HepG2 (cell line): ENCODE data around the gene RAC3. TPM values are rescaled to one million over a fixed set of nuclear protein-coding genes. Genes with fewer than 3 reads are reported as not detected.
A peak's percentile ranks its signal among the peaks of the same experiment; 100 is the strongest.

Experiments used
- ATF5 ChIP-seq: sonication (generic); formaldehyde crosslinking; IDR thresholded peaks from 2 replicates; pipeline ENCODE4 v1.4.0; 2020; ENCODE audit warnings: mild to moderate bottlenecking, low read depth, missing genetic modification reagents
- EHMT2 ChIP-seq: fragments of 200-600 bp; sonication (generic); IDR thresholded peaks from 2 replicates; pipeline ENCODE4 v1.7.0; 2017; ENCODE audit warnings: antibody characterized with exemption, low read depth, low read length, borderline replicate concordance
- GTF2F1 ChIP-seq: fragments of 150-350 bp; IDR thresholded peaks from 2 replicates; pipeline ENCODE4 v1.6.1; 2014; ENCODE audit warnings: low read length
- HMG20B ChIP-seq: conservative IDR thresholded peaks from 2 replicates; pipeline ENCODE4 v1.6.1; 2016; ENCODE audit warnings: missing genetic modification reagents, missing compliant biosample characterization
- HOXD1 ChIP-seq: sonication (generic); formaldehyde crosslinking; IDR thresholded peaks from 2 replicates; pipeline ENCODE4 v1.5.0; 2020; ENCODE audit warnings: missing genetic modification reagents
- KDM6A ChIP-seq: IDR thresholded peaks from 2 replicates; pipeline ENCODE4 v1.6.1; 2016; ENCODE audit warnings: low read depth
- MIER3 ChIP-seq: IDR thresholded peaks from 2 replicates; pipeline ENCODE4 v1.6.1; 2016; ENCODE audit warnings: missing compliant biosample characterization, borderline replicate concordance
- PHF21A ChIP-seq: sonication (generic); formaldehyde crosslinking; IDR thresholded peaks from 2 replicates; pipeline ENCODE4 v1.5.0; 2020; ENCODE audit warnings: mild to moderate bottlenecking, missing genetic modification reagents
- REL ChIP-seq: sonication (generic); formaldehyde crosslinking; conservative IDR thresholded peaks from 2 replicates; pipeline ENCODE4 v1.8.0; 2022; ENCODE audit warnings: mild to moderate bottlenecking, missing genetic modification reagents, moderate library complexity
- REXO4 ChIP-seq: sonication (generic); formaldehyde crosslinking; IDR thresholded peaks from 2 replicates; pipeline ENCODE4 v1.8.0; 2022; ENCODE audit warnings: missing genetic modification reagents, mild to moderate bottlenecking, borderline replicate concordance
- SAP130 ChIP-seq: IDR thresholded peaks from 2 replicates; pipeline ENCODE4 v1.6.1; 2016; ENCODE audit warnings: low read depth
- U2AF2 ChIP-seq: fragments of 200-400 bp; formaldehyde crosslinking; IDR thresholded peaks from 2 replicates; pipeline ENCODE4 v1.6.1; 2017; ENCODE audit warnings: low read depth, mild to moderate bottlenecking, low read length
- ZFP62 ChIP-seq: sonication (generic); formaldehyde crosslinking; IDR thresholded peaks from 2 replicates; pipeline ENCODE4 v1.4.0; 2020; ENCODE audit warnings: missing genetic modification reagents
- ZNF3 ChIP-seq: IDR thresholded peaks from 2 replicates; pipeline ENCODE4 v1.7.0; 2017; ENCODE audit warnings: inconsistent platforms
- ZNF460 ChIP-seq: sonication (generic); formaldehyde crosslinking; IDR thresholded peaks from 2 replicates; pipeline ENCODE4 v1.5.1; 2020; ENCODE audit warnings: missing genetic modification reagents, mild to moderate bottlenecking, borderline replicate concordance
- ZNF687 ChIP-seq: sonication (generic); formaldehyde crosslinking; IDR thresholded peaks from 2 replicates; pipeline ENCODE4 v1.5.1; 2020; ENCODE audit warnings: mild to moderate bottlenecking, missing genetic modification reagents, moderate library complexity
- polyA plus RNA-seq, 8 experiments: library from polyadenylated mRNA; depleted of rRNA in 3 of 8; stranded (reverse) in 7 of 8; unstranded in 1 of 8; fragments of >200 nt; fragmentation: Illumina TruSeq in 4 of 8; extraction: Trizol in 4 of 8; gene quantifications; 2 replicates each; pipeline versions ENCODE4 v1.2.1 to v1.2.3, GENCODE V29; 2011 to 2016; ENCODE audit warnings: low read depth in 4 of 8, missing spikeins in 1 of 8, mixed read lengths in 1 of 8; ENCODE audit not compliant: insufficient read depth in 1 of 8
- total RNA-seq, 5 experiments: library from RNA; depleted of rRNA; stranded (reverse); fragments of >200 nt; fragmentation: Illumina TruSeq; extraction: Trizol; gene quantifications; 2 replicates each; pipeline ENCODE4 v1.2.3, GENCODE V29; 2016; ENCODE audit warnings: low read depth in 1 of 5
- TF ChIP-seq, protein P1 (sequence below): sonication (generic); formaldehyde crosslinking; IDR thresholded peaks from 2 replicates; pipeline ENCODE4 v1.4.0; 2020; ENCODE audit warnings: mild to moderate bottlenecking, missing genetic modification reagents

The RAC3 gene
- total and polyA plus RNA-seq, 2 of the 13 experiments (the other 11 are each of a cell fraction or from before 2014, with no cell fraction given): 10.5 to 21.3 TPM

GRCh38 chr17:81995463-81996231 is 35.8 kb upstream of the RAC3 start (continued):
- peak; percentile 88 for TF ChIP-seq ZNF687 (CRISPR knock-in tag)
- peak; percentile 44; the same call in 1 of the 2 replicates for TF ChIP-seq ZNF3 (CRISPR knock-in tag)
- TF ChIP-seq ATF5 (CRISPR knock-in tag): no peak; the same call in 1 of the 2 replicates
- TF ChIP-seq PHF21A (CRISPR knock-in tag): no peak; the same call in 1 of the 2 replicates
- no peak for TF ChIP-seq REXO4 (CRISPR knock-in tag)
- peak; percentile 16; the same call in 1 of the 2 replicates for TF ChIP-seq HMG20B
- TF ChIP-seq ZFP62 (CRISPR knock-in tag): no peak
- peak; percentile 58; the same call in 1 of the 2 replicates for TF ChIP-seq MIER3 (CRISPR knock-in tag)
- no peak for TF ChIP-seq GTF2F1
- TF ChIP-seq ZNF460 (CRISPR knock-in tag): no peak
- no peak; the same call in 1 of the 2 replicates for TF ChIP-seq KDM6A (CRISPR knock-in tag)
- TF ChIP-seq, protein P1, sequence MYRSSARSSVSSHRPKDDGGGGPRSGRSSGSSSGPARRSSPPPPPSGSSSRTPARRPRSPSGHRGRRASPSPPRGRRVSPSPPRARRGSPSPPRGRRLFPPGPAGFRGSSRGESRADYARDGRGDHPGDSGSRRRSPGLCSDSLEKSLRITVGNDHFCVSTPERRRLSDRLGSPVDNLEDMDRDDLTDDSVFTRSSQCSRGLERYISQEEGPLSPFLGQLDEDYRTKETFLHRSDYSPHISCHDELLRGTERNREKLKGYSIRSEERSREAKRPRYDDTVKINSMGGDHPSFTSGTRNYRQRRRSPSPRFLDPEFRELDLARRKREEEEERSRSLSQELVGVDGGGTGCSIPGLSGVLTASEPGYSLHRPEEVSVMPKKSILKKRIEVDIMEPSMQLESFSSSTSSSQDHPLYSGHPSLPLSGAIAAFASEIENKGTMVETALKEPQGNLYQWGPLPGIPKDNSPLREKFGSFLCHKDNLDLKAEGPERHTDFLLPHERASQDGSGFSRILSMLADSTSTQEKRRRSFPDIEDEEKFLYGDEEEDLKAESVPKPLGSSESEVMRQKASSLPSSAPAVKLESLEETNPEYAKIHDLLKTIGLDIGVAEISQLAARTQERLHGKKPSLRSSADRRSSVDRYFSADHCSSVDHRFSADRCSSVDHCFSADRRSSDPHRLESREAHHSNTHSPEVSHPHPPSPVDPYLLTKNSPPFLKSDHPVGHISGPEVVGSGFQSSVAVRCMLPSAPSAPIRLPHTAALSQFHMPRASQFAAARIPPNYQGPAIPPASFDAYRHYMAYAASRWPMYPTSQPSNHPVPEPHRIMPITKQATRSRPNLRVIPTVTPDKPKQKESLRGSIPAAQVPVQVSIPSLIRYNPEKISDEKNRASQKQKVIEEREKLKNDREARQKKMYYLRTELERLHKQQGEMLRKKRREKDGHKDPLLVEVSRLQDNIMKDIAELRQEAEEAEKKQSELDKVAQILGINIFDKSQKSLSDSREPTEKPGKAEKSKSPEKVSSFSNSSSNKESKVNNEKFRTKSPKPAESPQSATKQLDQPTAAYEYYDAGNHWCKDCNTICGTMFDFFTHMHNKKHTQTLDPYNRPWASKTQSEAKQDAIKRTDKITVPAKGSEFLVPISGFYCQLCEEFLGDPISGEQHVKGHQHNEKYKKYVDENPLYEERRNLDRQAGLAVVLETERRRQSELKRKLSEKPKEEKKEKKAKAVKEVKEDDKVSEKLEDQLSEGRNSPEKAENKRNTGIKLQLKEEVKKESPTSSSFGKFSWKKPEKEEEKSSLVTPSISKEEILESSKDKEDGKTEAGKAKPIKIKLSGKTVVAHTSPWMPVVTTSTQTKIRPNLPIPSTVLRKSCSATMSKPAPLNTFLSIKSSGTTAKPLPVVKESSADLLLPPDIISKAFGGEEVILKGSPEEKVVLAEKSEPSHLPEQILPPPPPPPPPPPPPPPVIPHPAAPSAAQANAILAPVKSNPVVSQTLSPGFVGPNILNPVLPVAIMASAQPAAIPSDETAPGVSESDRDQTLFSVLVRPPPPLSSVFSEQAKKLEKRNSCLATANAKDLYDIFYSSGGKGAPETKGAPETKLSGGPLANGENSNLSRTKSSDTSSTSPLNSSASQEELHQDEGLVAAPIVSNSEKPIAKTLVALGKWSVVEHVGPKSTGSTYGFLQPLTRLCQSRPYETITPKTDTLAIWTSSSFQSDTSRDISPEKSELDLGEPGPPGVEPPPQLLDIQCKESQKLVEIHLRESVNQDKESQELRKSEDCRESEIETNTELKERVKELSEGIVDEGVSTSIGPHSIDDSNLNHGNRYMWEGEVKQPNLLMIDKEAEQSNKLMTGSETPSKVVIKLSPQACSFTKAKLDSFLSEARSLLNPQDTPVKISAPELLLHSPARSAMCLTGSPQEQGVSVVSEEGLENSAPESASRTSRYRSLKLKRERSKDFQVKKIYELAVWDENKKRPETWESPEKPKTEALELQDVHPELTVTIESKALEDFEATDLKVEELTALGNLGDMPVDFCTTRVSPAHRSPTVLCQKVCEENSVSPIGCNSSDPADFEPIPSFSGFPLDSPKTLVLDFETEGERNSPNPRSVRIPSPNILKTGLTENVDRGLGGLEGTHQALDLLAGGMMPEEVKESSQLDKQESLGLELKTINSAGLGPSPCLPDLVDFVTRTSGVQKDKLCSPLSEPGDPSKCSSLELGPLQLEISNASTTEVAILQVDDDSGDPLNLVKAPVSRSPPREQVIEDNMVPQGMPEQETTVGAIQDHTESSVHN: no peak
- peak; percentile 63 for TF ChIP-seq SAP130 (CRISPR knock-in tag)
- no peak for TF ChIP-seq HOXD1 (CRISPR knock-in tag)
- no peak for TF ChIP-seq EHMT2
- no peak for TF ChIP-seq REL (CRISPR knock-in tag)
- TF ChIP-seq U2AF2: 0 out of 2 replicates have a peak, but pooled peaks have one; percentile 35
